ENCODE data around the gene CSRP3. TPM values are rescaled to one million over a fixed set of nuclear protein-coding genes. Genes with fewer than 3 reads are reported as not detected.

Gene CSRP3
- total RNA-seq, 3 donors from 2014 or later: not detected

DNA sequence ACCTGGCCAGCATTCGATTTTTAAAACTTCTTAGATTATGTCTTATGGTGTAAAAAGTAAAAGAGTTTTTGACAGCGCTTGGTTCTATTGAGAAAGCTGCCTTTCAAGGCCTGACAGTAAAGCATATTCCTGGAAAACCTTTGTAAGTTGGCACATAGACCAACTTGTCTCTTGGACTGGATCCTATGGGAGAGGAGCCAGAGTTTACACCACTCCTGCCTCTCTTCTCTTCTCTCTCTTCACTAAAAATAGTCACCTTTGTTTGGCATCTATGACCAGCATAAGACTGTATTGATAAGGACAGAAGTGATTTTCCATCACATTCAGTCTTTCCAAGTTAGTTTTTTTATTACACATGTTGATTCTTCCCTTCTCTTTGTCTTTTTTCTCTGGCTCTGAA lies 33.7 kb downstream of the CSRP3 start:
- Histone ChIP-seq H3K4me3 (no peak overlapping the region), H3K9me3 (no peaks in the 10 kb centered on the region), H3K27me3 (no peaks in the 10 kb centered on the region), H3K4me1 (no peaks in the 10 kb centered on the region), H3K36me3 (no peaks in the 10 kb centered on the region), H3K27ac (no peak overlapping the region)
- no peak for DNase-seq (ENCODE audit: low spot score in 2 of 2)
- intact Hi-C loops (cut with DNase I; ENCODE audit: low total_unique reads): no loop called here
- TF ChIP-seq CTCF (IDR thresholded peaks at IDR 0.05): no peak
- TF ChIP-seq POLR2AphosphoS5 (IDR thresholded peaks at IDR 0.05): no peak
- no peak for TF ChIP-seq POLR2A (IDR thresholded peaks at IDR 0.05)

- no peak for DNase-seq (ENCODE audit: low spot score in 2 of 2)
- intact Hi-C loops (cut with DNase I; ENCODE audit: low total_unique reads): no loop called here
- TF ChIP-seq POLR2AphosphoS5 (IDR thresholded peaks at IDR 0.05): no peak
- H3K27me3 ChIP-seq: no peaks in the 10 kb centered on the region
- H3K4me1 ChIP-seq: no peaks in the 10 kb centered on the region
- no peak overlapping the region for H3K4me3 ChIP-seq
- H3K9me3 ChIP-seq: no peaks in the 10 kb centered on the region
- no peaks in the 10 kb centered on the region for H3K36me3 ChIP-seq
- no peak overlapping the region for H3K27ac ChIP-seq
These were observed 36.9 kb downstream of the CSRP3 start for GRCh38 chr11:19164881-19165280.

GRCh38 chr11:19164230-19164855 lies 37.4 kb downstream of the CSRP3 start:
- Histone ChIP-seq H3K4me3 (no peak overlapping the region), H3K4me1 (no peaks in the 10 kb centered on the region), H3K9me3 (no peaks in the 10 kb centered on the region), H3K27ac (no peak overlapping the region), H3K36me3 (no peaks in the 10 kb centered on the region), H3K27me3 (no peaks in the 10 kb centered on the region)
- intact Hi-C loops (cut with DNase I; ENCODE audit: low total_unique reads): no loop called here
- no peak for DNase-seq (ENCODE audit: low spot score in 2 of 2)
- TF ChIP-seq POLR2A (IDR thresholded peaks at IDR 0.05) (no peak), CTCF (IDR thresholded peaks at IDR 0.05) (no peak), POLR2AphosphoS5 (IDR thresholded peaks at IDR 0.05) (no peak)

DNA sequence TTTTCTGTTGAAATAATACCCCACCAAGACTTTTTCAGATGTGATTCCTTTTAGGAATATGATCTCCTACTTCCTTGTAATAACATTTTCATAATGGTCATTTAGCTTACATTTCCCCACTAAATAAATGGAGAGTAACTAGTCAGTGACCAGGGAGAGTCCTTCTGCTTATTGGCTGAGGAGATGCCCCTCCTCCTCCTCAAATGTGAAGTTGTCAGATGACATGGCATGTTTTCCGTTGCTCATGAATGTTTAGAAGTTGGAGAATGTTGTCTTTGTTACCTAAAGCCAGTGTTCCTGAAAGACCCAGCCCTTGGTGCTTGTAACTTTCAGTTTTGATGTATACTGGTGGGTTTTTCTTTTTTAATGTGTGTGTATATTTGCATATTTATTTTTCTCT lies 38.2 kb downstream of the CSRP3 start:
- Histone ChIP-seq H3K27me3 (no peaks in the 10 kb centered on the region), H3K36me3 (no peaks in the 10 kb centered on the region), H3K4me1 (no peaks in the 10 kb centered on the region), H3K4me3 (no peak overlapping the region), H3K9me3 (no peaks in the 10 kb centered on the region), H3K27ac (no peak overlapping the region)
- no peak for TF ChIP-seq CTCF (IDR thresholded peaks at IDR 0.05)
- no peak for TF ChIP-seq POLR2A (IDR thresholded peaks at IDR 0.05)
- no peak for TF ChIP-seq POLR2AphosphoS5 (IDR thresholded peaks at IDR 0.05)
- intact Hi-C loops (cut with DNase I; ENCODE audit: low total_unique reads): no loop called here
- no peak for DNase-seq (ENCODE audit: low spot score in 2 of 2)

DNA sequence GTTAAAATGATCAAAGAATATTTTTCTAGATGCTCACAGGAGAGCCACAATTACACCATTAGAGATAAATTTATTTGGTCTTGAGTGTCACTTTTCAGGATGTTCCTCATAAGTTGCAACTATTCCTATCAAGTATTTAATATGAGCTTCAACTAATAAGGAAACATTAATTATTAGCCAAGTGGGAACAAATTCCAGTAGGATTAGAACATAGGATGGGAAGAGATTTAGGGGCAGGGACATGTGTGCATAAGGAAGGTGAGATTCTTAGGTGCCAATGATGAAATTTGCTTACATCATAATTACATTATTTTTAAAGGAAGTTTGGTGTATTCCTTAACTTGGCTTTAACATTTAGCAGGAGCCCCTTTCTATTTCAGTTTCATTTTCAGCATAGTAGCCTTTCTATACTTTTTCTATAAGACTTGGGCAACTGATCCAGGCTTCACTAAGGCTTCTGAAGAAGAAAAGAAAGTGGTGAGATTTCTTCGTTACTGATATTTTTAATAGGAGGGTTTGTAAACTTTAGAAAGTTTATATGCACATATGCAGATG lies 38.8 kb downstream of the CSRP3 start:
- no peak for DNase-seq (ENCODE audit: low spot score in 2 of 2)
- intact Hi-C loops (cut with DNase I; ENCODE audit: low total_unique reads): no loop called here
- H3K36me3 ChIP-seq: no peaks in the 10 kb centered on the region

More for the DNA sequence above, 38.8 kb downstream of the CSRP3 start:
- no peaks in the 10 kb centered on the region for H3K4me1 ChIP-seq
- TF ChIP-seq CTCF (IDR thresholded peaks at IDR 0.05): no peak
- no peak for TF ChIP-seq POLR2A (IDR thresholded peaks at IDR 0.05)
- TF ChIP-seq POLR2AphosphoS5 (IDR thresholded peaks at IDR 0.05): no peak
- H3K27ac ChIP-seq: no peak overlapping the region
- H3K4me3 ChIP-seq: no peak overlapping the region
- no peaks in the 10 kb centered on the region for H3K9me3 ChIP-seq
- H3K27me3 ChIP-seq: no peaks in the 10 kb centered on the region
